ELR (cell line): ENCODE results near the gene TNFRSF13B.
"Not testable (repeated sequence)": the region's sequence is repeated elsewhere in the genome, so short reads cannot be mapped to it uniquely, and the experiment has no call there.

Experiments
- DNase-seq: peaks from one replicate; pipeline ENCODE4 v3.0.0-alpha.2; 2015; ENCODE audit warnings: low read depth

Gene TNFRSF13B

DNA sequence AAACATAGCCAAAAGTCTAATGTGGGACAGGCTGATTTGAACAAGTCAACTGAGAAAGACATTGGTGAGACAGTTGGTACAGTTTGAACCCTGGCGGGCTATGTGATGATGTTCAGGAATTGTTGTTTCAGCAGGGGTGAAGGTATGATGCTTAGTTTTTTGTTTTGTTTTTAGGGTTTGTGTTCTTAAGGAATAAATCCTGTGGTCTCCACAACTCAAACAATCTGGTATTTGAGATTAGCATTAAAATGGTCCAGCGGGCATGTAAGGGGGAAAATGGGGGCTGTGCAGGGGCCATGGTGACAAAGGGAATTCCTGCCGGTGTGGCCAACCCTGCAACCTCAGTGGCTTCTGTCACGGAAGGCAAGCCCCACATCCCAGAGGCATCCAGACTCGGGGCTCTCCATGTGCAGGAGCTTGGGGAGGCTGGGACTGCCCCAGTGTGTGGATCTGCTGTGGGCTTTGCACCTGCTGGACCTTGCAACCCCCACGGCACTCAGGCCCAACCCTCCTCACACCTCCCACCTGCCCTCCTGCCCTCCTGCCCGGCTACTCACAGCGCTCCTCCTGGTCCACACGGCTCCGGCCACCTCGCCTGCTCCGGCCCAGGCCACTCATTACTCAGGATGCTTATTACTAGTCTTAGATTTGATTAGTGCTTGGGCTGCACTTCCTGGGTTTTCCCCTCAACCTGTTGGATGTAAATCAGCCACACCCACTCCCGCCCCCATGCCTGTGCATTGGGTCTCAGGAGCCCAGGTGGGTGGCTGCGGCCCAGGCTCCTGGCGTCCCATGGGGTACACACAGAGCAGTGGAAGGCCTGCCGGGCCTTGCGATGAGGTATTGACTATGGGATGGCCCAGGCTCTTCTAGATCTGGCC, at the start of gene TNFRSF13B:
TSS of gene TNFRSF13B (minus strand) at position 661 of the 881 bp plus-strand sequence. CDS start at position 618, 43 bp downstream.
- no peak for DNase-seq

DNA sequence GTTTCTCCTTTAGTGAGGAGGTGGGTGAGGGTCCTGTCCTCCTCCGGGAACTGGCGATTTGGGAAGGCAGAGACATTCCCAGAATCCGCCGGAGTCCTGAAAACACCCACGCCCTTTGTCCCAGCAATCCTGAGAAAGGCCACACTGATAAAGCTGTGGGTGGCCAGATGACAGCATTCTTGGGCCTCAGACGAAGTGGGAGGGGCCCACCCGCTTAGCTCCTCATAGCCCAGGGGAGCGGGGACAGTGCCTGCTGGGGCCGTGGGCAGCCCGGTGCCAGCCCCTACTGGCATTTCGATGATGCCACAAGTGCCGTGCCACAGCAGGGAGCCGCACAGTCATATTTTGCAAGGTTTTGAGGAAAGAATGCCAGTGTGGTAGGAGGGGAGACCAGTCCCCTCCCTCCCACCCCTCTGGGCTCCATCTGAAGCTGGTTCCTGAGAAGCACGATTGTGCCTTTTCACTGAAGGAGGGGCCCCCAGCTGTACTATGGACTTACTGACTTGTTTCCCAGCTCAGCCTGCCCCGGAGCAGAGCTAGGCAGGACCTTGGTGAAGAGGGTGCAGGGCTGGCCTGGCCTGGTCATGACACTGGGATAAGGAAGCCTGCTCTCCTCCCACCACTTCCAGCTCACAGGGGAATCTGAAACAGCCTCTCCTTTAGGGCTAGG, 49.4 kb upstream of the TNFRSF13B start:
- no peak for DNase-seq

DNA sequence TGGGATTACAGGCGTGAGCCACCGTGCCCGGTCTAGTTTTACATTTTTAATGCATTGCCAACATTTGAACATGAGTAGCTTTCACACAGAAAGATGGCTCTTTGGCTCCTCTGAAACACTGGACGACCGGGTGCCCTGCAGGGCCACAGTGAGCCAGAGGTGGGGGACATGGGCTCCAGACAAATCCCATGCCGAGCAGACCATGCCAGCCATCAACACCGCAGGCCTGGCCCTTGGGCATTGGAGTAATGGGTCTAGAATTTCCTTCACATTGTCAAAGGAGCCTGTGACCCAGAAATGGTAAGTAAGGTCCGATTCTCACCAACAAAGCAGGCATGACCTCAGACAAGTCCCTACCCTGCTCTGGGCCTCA, 48.9 kb upstream of the TNFRSF13B start:
- no peak for DNase-seq

DNA sequence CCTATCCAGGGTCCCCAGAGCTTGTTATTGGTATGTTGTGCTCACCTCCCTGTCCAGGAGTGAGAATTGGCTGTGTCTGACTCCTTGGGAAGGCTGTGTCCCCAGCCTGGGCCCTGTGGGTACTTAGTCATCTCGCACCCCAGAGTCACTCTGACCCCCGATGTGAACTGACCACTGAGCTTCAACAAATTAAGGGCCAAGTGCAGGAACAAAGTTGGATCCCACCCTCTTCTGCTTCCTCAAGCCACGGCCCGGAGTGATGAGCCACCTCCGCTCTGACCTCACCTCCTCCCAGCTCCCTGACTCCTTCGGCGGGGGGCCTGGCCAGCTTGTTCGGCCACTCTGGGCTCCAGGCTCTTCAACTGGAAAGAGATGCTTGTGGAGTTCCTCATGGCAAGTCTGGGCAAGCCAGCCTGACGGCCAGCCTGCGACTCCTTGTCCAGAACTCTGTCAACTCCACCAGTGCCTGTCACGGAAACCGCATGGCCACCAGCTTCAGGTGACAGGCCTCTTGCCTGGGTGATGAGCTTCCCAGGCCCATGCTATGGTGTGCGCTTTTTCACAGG, 48.1 kb upstream of the TNFRSF13B start:
- DNase-seq: no peak

DNA sequence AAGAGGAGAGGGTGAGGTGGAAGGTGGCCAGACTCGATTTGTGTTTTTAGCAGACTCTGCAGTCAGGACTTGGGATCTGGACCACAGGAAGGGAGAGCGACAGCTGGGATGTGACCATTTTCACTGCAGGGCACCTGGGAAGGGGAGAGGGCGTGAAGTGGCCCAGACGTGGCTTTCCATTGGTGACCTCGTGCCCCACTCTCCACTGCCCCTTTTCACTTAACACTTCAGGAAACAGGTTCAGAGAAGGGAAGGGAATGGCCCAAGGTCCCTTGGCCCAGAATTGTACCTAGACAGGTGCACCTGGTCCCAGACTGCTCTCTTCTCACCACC, 47.5 kb upstream of the TNFRSF13B start:
- DNase-seq: no peak

DNA sequence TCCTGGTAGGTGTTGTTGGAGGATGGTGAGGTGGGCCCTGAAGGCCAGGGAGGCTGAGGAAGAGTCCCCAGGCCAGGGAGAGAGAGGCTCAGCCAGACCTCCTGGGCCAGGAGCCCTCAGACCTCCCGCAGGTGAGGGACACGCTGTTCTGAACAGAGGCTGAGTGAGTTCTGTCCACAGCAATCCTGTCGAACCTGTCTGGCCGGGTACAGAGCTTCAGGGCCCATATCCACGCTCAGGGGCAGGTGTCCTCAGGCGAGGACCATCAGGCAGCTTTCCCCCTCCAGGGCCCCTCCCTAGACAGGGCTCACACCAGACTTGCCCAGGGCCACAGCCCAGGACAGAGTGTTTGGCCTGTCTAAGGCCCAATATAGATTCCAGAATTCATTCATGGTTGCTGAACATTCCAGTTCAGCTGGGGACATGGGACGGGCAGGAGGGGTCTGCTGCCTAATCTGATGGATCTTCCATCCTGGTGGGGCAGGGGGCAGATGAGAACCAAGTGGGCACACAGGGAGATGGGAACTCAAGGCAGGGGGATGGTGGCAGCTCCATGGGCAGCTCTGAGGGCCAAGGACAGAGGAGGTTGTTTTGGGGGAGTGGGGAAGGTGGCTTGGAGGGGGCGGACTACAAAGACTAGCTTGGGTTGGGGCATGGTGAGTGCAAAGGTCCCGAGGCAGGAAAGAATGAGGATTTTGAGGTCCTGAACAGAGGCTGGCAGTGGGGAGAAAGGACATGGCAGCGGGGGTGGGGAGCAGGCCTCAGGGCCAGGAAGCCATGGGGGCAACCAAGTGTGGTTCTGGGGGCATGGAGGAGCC, 46.9 kb upstream of the TNFRSF13B start:
- DNase-seq: no peak

DNA sequence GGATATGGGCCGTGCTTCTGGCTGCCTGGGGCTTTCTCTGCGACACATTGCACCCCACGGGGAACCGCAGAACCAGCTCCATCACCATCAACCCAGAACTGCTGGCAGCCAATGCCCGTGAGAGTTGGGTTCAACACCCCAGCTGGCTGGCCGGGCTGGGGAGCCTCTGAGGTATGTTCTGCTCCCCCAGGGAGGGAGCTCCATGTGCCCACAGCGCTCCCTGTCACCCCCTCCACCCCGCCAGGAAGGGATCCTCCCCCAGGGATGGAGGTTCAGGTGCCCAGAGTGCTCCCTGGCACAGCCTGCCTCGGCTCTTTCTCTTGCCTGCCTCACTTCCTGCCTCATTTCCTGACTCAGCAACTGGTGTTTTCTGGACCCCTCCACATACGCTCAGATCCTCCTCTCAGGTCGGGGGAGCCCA, 46.1 kb upstream of the TNFRSF13B start:
- DNase-seq: no peak

DNA sequence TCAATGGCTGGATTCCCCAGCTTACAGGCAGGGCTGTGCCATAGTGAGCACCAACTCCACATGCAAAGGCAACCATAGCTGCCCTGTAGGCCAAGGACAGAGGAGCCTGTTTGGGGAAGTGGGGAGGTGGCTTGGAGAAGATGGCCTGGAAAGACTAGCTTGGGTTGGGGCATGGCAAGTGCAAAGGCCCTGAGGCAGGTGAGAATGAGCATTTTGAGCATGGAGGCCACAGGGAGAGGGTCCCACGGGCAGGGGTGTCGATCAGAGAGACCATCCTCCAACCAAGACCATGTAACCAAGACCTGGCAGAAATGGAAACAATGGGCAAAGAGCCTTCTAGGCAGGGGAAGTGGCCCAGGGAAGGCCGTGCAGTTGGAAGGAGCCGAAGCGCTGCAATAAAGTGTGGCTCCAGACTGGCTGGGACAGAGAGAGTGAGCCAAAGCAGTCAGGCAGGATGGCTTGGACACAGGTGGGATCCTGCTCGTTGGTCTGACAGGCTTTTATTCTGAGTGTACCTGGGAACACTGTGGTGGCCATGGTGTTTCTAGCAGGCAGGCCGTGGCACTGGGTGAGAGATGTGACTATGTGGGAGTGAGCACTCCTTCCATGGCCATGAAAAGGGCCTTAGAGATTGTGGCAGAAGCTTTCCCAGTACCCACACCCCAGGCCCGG, 45.6 kb upstream of the TNFRSF13B start:
- DNase-seq: no peak

DNA sequence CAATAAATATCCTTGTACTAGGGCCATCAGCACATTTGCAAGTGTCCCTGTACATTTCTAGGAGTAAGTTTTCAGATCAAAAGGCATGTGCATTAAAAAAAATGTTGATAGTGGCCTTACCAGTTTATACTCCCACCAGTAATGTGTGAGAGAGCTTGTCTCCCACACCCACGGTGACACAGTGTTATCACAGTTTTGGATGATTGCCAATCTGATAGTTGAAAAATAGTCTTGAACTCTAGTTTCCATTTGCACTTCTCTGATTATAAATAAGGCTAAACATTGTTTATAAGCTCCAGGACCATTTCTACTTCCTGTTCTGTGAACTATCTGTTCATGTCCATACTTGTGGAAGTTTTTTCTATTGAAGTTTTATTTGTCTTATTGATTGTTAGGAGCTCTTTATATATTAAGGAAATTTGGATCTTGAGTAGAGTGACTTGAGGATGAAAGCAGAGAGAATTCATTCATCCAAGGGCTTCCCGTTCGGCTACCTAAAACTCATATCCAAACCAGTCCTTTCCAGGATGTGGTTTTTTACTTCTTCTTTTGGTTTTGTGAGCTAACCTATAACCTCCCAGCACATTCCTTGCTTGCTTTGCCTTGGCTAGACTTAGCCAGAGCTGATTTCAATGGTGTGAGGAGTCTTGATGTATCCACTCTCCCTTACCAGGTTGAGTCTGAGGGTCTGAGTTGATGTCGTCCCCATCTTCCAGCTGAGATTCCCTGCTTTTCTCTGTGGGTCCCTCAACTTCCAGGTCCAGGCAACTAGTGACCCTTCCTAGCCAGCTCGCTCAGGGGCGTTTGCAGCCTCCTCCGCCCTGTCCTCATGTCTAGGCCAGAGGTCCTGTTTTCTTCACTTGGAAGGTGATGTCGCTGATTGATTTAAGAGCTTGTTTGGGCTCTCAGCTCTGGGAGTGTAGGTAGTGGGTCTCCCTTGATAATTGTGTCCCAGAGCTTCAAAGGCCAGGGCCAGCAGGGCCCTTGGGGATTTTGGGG, 44.6 kb upstream of the TNFRSF13B start:
- DNase-seq: not testable (repeated sequence)

DNA sequence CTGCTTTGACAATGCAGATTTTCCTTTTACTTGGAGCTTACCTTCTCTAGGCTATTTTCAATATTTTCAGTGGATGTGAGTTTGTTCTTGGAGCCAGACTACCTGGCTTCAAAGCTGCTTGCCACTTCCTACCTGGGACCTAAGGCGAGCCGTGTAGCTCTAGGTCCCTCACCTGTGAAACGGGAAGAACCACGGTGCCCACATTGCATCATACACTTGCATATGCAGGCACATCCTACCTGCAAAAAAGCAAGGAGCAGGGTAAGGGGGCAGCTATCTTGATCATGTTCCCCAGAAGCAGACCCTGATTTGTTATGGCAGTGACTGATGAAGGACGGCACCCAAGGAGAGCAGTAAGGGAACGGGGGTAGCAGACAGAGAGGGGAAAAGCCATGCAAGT, 43.3 kb upstream of the TNFRSF13B start:
- DNase-seq: no peak

DNA sequence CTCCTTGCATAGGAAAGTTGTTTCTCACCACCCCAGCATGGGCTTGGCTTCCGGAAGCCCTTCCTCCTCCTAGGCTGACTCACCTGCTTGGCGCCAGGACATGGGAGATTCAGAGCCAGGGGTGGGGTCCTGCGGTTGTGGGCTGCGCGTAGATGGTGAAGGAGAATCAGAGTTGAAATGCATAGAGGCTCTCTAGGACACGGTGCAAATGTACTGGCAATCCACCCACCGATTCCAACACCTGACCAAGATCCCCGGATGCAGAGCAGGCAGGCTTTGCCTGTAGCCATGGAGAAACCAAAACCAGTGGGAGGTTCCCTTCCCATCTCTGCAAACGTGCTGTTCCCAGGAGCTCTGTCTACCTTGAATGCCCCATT, 42.8 kb upstream of the TNFRSF13B start:
- peak; percentile 88 for DNase-seq

DNA sequence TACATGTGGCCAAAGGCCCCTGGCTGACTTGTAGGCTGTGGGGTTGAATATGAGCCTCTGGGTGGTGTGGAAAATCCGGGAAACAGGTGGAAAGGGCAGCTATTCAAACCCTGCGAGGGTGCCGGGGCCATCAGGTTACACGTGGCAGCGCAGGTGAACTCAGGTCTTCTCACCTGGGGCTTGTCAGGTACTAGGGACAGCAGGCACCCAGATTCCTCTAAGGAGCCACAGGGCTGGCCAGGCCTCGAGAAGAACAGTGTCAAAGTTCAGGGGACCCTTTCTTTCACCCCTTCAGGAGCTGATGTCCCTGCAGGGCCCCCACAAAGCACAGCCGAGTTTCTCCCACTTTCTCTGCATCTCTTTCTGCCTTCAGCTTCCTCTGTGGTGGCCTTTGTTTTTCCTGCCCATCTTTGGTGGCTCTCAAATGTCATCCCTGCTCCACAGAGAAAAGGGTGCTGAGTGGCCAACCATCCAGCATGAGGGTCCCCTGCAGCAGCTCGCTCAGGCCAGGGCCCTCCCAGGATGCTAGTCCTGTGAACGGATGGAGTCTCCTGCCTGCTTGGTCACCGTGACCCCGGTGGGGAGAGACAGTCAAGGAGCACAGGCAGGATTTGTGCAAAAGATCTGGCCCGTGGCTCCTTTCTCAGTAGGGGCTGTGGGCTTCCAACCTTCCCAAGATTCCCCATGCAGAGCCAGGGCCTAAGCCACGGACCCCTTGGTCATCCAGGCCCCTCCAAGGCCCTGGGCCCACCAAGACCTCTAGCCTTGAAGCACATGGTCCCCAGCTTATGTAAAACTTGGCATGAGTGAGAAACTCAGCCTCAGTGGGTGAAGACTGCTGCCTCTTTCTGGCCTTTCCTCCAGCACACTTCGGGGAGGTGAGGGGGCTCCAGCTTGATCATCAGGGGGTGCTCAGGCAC, 42.2 kb upstream of the TNFRSF13B start:
- not testable (repeated sequence) for DNase-seq

DNA sequence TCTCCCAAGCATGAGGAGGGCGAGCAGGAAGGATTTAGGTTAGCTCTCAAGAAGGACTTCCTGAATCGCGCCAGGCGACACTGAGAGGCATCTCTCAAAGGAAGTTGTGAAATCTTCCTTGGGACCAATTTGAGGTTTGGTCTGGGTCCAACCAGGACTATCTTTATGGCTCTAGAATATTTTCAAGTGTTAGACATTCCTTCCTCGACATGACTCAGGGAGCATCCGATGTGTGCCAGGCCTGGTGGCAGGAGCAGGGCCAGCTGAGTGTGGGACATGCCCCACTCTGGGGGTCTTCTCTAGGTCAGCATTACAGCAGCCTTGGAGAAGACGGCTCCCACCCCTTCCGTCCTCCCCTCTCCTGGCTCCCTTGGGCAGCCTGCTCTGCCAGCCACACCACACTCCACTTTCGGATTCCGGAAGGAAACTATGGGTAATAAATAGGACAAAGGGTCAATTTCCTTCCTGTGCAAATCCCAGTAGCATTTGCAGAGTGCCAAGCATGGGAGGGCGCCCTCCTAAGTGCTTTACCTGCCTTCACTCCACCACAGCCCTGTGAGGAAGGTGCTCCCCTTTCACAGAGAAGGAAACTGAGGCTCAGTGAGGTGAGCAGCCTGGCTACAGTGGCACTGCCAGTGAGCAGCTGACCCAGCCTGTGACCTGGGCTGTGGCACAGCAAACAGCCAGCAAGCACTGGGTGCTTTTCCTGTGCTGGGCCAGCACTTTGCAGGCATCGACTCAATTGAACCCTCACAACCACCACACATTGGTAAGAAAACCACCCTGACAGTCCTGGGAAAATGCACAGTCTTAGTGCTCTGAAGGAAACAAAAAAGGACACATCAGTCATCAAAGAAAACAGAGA, 39.4 kb upstream of the TNFRSF13B start:
- peak; percentile 95 for DNase-seq

DNA sequence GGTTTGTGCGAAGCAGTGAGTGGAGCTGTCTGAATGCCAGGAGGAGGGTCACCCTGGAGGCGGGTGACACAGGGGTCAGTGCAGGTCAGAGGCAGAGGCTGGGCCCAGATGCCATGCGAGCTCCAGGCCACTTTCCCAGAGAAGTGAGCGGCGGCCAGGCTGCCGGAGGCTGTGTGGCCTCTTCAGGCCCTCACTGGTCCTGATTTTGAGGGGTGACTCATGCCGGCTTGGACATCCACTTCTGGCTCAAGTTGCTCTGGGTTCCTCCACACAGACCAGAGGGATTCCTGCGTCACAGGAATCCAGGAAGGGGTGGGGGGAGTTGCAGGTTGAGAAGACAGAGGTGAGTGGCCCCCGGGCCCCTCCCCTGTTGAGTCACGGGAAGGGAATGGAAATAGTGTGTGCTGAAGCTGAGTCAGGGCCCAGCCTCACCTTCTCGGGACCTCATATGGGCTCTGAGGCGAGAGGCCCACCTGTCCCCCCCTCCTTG, 38.7 kb upstream of the TNFRSF13B start:
- DNase-seq: not testable (repeated sequence)

DNA sequence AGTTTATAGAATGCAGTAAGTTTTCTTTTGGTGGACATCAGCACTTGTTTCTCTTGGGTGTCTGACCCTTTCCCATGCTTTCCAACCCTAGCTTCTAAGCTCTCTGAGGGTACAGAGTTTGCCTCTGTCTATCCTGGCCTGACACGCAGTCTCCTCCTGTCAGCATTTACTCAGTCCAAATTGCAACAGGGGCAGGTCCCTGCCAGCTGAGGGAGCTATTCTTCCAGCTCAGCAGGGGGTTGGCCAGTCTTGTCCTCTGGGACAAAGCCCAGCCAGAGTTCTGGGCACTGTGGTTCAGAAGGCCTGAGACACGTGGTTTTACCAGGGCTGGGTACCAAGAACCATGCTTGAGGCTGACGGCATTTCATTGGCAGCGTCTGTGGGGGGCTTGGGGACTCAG, 38.1 kb upstream of the TNFRSF13B start:
- peak; percentile 26 for DNase-seq

DNA sequence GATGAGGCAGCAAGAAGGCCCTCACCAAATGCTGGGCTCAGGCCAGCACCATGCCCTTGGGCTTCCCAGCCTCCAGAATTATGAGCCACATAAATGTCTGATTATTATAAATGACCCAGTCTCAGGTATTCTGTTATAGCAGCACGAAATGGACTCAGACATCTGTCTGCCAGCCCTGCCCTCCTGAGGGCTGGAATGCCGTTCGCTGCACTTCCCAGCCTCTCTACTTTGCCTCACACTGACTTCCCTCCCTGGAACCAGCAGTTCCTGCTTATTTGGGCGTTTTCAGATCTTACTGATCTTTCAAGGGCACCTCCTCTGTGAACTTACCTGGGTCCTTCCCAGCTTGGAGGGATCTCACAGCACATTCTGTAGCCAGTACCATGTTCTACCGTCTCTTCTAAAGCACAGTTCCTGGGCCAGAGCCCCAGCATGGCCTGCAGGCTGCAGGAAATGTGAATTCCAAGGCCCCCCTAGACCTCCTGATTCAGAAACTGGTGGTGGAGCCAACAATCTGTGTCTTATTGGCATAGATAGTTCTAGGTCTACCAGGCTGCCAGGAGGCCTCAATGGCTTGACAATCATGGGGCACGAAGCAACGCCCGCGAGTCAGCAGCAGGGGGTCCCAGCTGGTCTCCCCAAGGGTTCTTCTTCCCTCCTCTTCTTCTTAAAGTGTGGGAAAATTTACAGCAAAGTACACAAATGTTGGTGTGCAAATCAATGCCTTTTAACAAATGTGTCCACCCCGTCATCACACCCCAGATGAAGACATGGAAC, 36.9 kb upstream of the TNFRSF13B start:
- not testable (repeated sequence) for DNase-seq

DNA sequence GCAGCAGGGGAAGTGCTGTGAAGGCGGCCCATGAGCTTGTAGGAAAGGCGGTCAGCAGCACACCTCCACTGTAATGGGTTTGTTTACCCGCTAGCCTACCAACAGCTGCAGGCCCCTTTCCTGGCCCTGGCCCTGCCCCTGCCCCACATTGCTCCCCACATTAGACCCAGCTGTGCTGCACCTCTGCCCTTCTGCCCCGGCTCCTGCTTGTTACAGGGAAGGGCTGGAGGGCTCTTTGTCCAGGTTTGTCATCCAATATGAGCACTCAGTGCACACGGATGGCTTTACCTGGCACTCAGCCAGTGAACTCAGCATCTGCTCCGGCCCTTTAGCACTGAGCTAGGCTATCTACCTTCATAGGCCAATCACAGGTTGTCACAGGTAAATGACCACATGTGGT, 36.0 kb upstream of the TNFRSF13B start:
- not testable (repeated sequence) for DNase-seq
